ENCODE results near the gene AP3D1.
"Not testable (repeated sequence)": the region's sequence is repeated elsewhere in the genome, so short reads cannot be mapped to it uniquely, and the experiment has no call there.

Gene AP3D1

GRCh38 chr19:2149980-2150793 lies 1.2 kb downstream of the AP3D1 start:
- no peak for DNase-seq

- peak; percentile 26 for DNase-seq
Observed at GRCh38 chr19:2148482-2149135, 2.8 kb downstream of the AP3D1 start.

- no peak for DNase-seq
Observed at GRCh38 chr19:2145831-2146241, 5.5 kb downstream of the AP3D1 start.

GRCh38 chr19:2144190-2144589 lies 7.2 kb downstream of the AP3D1 start:
- no peak for DNase-seq

GRCh38 chr19:2142173-2142829 lies 9.1 kb downstream of the AP3D1 start:
- DNase-seq: no peak

GRCh38 chr19:2140138-2140569 lies 11.2 kb downstream of the AP3D1 start:
- no peak for DNase-seq

- no peak for DNase-seq
Observed at GRCh38 chr19:2139385-2140137, 11.8 kb downstream of the AP3D1 start.

- DNase-seq: no peak
Observed at GRCh38 chr19:2138061-2138728, 13.2 kb downstream of the AP3D1 start.

- no peak for DNase-seq
Observed at GRCh38 chr19:2136796-2137195, 14.6 kb downstream of the AP3D1 start.

- no peak for DNase-seq
Observed at GRCh38 chr19:2135474-2136402, 15.6 kb downstream of the AP3D1 start.

- no peak for DNase-seq
Observed at GRCh38 chr19:2132731-2133490, 18.5 kb downstream of the AP3D1 start.

GRCh38 chr19:2132191-2132590 lies 19.2 kb downstream of the AP3D1 start:
- no peak for DNase-seq

GRCh38 chr19:2131012-2131975 lies 20.1 kb downstream of the AP3D1 start:
- not testable (repeated sequence) for DNase-seq

- no peak for DNase-seq
Observed at GRCh38 chr19:2129892-2130770, 21.2 kb downstream of the AP3D1 start.

GRCh38 chr19:2129486-2129885 lies 21.9 kb downstream of the AP3D1 start:
- DNase-seq: no peak

GRCh38 chr19:2129022-2129421 lies 22.3 kb downstream of the AP3D1 start:
- DNase-seq: no peak

- DNase-seq: not testable (repeated sequence)
Observed at GRCh38 chr19:2128252-2128651, 23.1 kb downstream of the AP3D1 start.

- DNase-seq: no peak
Observed at GRCh38 chr19:2127758-2128157, 23.6 kb downstream of the AP3D1 start.
